IPS-20b (cell line): ENCODE results near the gene CAB39L.

Experiments
- H3K27ac ChIP-seq: one replicate; pipeline ENCODE4 v1.5.1; 2013; ENCODE audit warnings: low read length
- H3K27me3 ChIP-seq: 2 replicates; pipeline ENCODE4 v1.6.1; 2013; ENCODE audit warnings: mild to moderate bottlenecking, low read length, inconsistent platforms; ENCODE audit not compliant: insufficient read depth
- H3K36me3 ChIP-seq: 2 replicates; pipeline ENCODE4 v1.6.1; 2013; ENCODE audit warnings: low read depth, mild to moderate bottlenecking, inconsistent platforms, low read length, moderate library complexity; ENCODE audit not compliant: insufficient read depth
- H3K4me1 ChIP-seq: 2 replicates; pipeline ENCODE4 v1.6.1; 2013; ENCODE audit warnings: mild to moderate bottlenecking, control low read depth, inconsistent platforms, low read length, moderate library complexity; ENCODE audit not compliant: insufficient read depth
- H3K4me3 ChIP-seq: 2 replicates; pipeline ENCODE4 v1.5.1; 2013; ENCODE audit warnings: mild to moderate bottlenecking, low read length, inconsistent platforms
- H3K9ac ChIP-seq: 2 replicates; pipeline ENCODE4 v1.6.1; 2013; ENCODE audit warnings: low read depth, mild to moderate bottlenecking, inconsistent platforms, low read length, moderate library complexity
- H3K9me3 ChIP-seq: 2 replicates; pipeline ENCODE4 v1.6.1; 2013; ENCODE audit warnings: mild to moderate bottlenecking, low read depth, low read length, inconsistent platforms; ENCODE audit not compliant: insufficient read depth

The CAB39L gene

GRCh38 chr13:49259586-49259985, 184.3 kb downstream of the CAB39L start:
- peaks cover 10% of the 10 kb centered on the region; the same call in 1 of the 2 replicates for H3K36me3 ChIP-seq

More at GRCh38 chr13:49259586-49259985, 184.3 kb downstream of the CAB39L start:
- Histone ChIP-seq H3K9me3 (no peaks in the 10 kb centered on the region), H3K27ac (no peak overlapping the region), H3K4me3 (no peak overlapping the region), H3K27me3 (no peaks in the 10 kb centered on the region), H3K4me1 (peaks cover 9% of the 10 kb centered on the region; the same call in 1 of the 2 replicates), H3K9ac (no peak overlapping the region)
